Neural progenitor cell (in vitro differentiated cells): ENCODE results near the gene MYOT. TPM values are rescaled to one million over a fixed set of nuclear protein-coding genes. Genes with fewer than 3 reads are reported as not detected.

Source experiments
- DNase-seq: peaks from one replicate; pipeline ENCODE4 v3.0.0-alpha.2; 2016; ENCODE audit warnings: low spot score
- H2AFZ ChIP-seq: fragments of 200-600 bp; sonication (generic); replicated peaks from 2 replicates; pipeline ENCODE4 v1.6.1; 2016; ENCODE audit warnings: antibody characterized with exemption
- H3F3A ChIP-seq: fragments of 200-600 bp; sonication (generic); 2 replicates; pipeline ENCODE4 v1.6.1; 2016; ENCODE audit warnings: antibody characterized with exemption, low read depth
- H3K27ac ChIP-seq: fragments of 200-600 bp; sonication (generic); 2 replicates; pipeline ENCODE4 v1.5.1; 2016; ENCODE audit warnings: mild to moderate bottlenecking
- H3K27me3 ChIP-seq: fragments of 200-600 bp; sonication (generic); 2 replicates; pipeline ENCODE4 v1.6.1; 2016; ENCODE audit warnings: mild to moderate bottlenecking, moderate library complexity
- H3K36me3 ChIP-seq: fragments of 200-600 bp; sonication (generic); 2 replicates; pipeline ENCODE4 v1.5.1; 2016
- H3K4me1 ChIP-seq: fragments of 200-600 bp; sonication (generic); 2 replicates; pipeline ENCODE4 v1.6.1; 2016; ENCODE audit warnings: mixed run types
- H3K4me2 ChIP-seq: fragments of 200-600 bp; sonication (generic); 2 replicates; pipeline ENCODE4 v1.6.1; 2016
- H3K4me3 ChIP-seq: fragments of 200-600 bp; sonication (generic); 2 replicates; pipeline ENCODE4 v1.5.1; 2016
- H3K79me2 ChIP-seq: fragments of 200-600 bp; sonication (generic); 2 replicates; pipeline ENCODE4 v1.6.1; 2016; ENCODE audit warnings: low read depth
- H3K9ac ChIP-seq: fragments of 200-600 bp; sonication (generic); 2 replicates; pipeline ENCODE4 v1.6.1; 2016
- H3K9me3 ChIP-seq: fragments of 200-600 bp; sonication (generic); 2 replicates; pipeline ENCODE4 v1.5.1; 2016; ENCODE audit warnings: low read depth
- H4K20me1 ChIP-seq: fragments of 200-600 bp; sonication (generic); 2 replicates; pipeline ENCODE4 v1.6.1; 2016; ENCODE audit warnings: low read depth
- H3K27ac Mint-ChIP-seq: 3 replicates; pipeline ENCODE4 v1.8.0; 2021; ENCODE audit warnings: mixed read lengths
- H3K27me3 Mint-ChIP-seq: 2 replicates; pipeline ENCODE4 v1.8.0; 2022; ENCODE audit warnings: low read depth, mild to moderate bottlenecking, inconsistent platforms, moderate library complexity, mixed read lengths; ENCODE audit not compliant: insufficient read depth
- H3K36me3 Mint-ChIP-seq: 3 replicates; pipeline ENCODE4 v1.8.0; 2021; ENCODE audit warnings: mixed read lengths
- H3K4me1 Mint-ChIP-seq: 3 replicates; pipeline ENCODE4 v1.8.0; 2021; ENCODE audit warnings: mixed read lengths
- H3K4me3 Mint-ChIP-seq: 3 replicates; pipeline ENCODE4 v1.8.0; 2021; ENCODE audit warnings: mild to moderate bottlenecking, moderate library complexity, mixed read lengths
- H3K9me3 Mint-ChIP-seq: 3 replicates; pipeline ENCODE4 v1.8.0; 2020; ENCODE audit warnings: mixed read lengths
- EZH2 ChIP-seq: fragments of 200-600 bp; sonication (generic); IDR thresholded peaks from 2 replicates; pipeline ENCODE4 v1.6.1; 2017; ENCODE audit warnings: antibody characterized with exemption, mild to moderate bottlenecking, moderate library complexity
- EZH2phosphoT487 ChIP-seq: fragments of 200-600 bp; sonication (generic); IDR thresholded peaks from 2 replicates; pipeline ENCODE4 v1.6.1; 2017; ENCODE audit warnings: antibody characterized with exemption
- total RNA-seq: library from RNA; depleted of rRNA; stranded (reverse); fragments of >200 nt; gene quantifications from 2 replicates; pipeline ENCODE4 v1.2.3, GENCODE V29; 2015; ENCODE audit warnings: low replicate concordance
- TF ChIP-seq, protein P1 (sequence below): fragments of 200-600 bp; sonication (generic); IDR thresholded peaks from 2 replicates; pipeline ENCODE4 v1.5.1; 2017; ENCODE audit warnings: antibody characterized with exemption, mild to moderate bottlenecking

MYOT gene
- total RNA-seq, 1 donor from 2014 or later = not detected

- Histone ChIP-seq H3K4me2 (no peak overlapping the region), H3K4me3 (no peak overlapping the region), H3K9ac (no peak overlapping the region), H2AFZ (no peak overlapping the region), H3K4me1 (no peaks in the 10 kb centered on the region), H4K20me1 (no peaks in the 10 kb centered on the region), H3K27ac (no peak overlapping the region), H3K9me3 (no peaks in the 10 kb centered on the region), H3F3A (no peaks in the 10 kb centered on the region), H3K27me3 (no peaks in the 10 kb centered on the region), H3K79me2 (no peaks in the 10 kb centered on the region), H3K36me3 (no peaks in the 10 kb centered on the region)
- DNase-seq = no peak
- Mint-ChIP-seq H3K4me1 (no peaks in the 10 kb centered on the region), H3K36me3 (no peaks in the 10 kb centered on the region), H3K27ac (no peak overlapping the region), H3K27me3 (no peaks in the 10 kb centered on the region), H3K4me3 (no peak overlapping the region), H3K9me3 (peaks cover 9% of the 10 kb centered on the region)
- no peak for TF ChIP-seq EZH2phosphoT487
- TF ChIP-seq, protein P1, sequence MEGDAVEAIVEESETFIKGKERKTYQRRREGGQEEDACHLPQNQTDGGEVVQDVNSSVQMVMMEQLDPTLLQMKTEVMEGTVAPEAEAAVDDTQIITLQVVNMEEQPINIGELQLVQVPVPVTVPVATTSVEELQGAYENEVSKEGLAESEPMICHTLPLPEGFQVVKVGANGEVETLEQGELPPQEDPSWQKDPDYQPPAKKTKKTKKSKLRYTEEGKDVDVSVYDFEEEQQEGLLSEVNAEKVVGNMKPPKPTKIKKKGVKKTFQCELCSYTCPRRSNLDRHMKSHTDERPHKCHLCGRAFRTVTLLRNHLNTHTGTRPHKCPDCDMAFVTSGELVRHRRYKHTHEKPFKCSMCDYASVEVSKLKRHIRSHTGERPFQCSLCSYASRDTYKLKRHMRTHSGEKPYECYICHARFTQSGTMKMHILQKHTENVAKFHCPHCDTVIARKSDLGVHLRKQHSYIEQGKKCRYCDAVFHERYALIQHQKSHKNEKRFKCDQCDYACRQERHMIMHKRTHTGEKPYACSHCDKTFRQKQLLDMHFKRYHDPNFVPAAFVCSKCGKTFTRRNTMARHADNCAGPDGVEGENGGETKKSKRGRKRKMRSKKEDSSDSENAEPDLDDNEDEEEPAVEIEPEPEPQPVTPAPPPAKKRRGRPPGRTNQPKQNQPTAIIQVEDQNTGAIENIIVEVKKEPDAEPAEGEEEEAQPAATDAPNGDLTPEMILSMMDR = no peak
- no peak for TF ChIP-seq EZH2
Observed at GRCh38 chr5:137921931-137922330, 54.3 kb downstream of the MYOT start.

DNA sequence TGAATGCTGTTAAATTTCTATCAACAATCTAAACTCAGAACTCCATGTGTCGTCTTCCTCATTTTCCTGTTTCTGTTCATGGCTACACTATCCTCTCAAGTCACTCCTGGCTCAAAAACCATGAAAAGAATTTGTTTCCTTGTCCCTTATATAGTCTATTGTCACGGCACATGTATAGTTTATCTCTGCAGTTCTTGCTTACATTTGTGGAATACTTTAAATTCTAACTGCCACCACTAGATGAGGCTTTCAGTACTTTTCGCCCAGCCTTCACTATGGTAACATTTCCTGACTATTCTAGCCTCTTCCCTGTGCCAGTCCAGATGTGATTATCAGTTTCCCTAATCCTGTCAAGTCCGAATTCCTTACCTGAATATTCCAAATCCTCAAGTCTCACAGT is 56.2 kb downstream of the MYOT start:
- Histone ChIP-seq H2AFZ (no peak overlapping the region), H3F3A (no peaks in the 10 kb centered on the region), H3K4me2 (no peak overlapping the region), H3K9ac (no peak overlapping the region), H3K27me3 (no peaks in the 10 kb centered on the region), H3K27ac (no peak overlapping the region), H3K9me3 (no peaks in the 10 kb centered on the region), H3K4me3 (no peak overlapping the region), H3K4me1 (no peaks in the 10 kb centered on the region), H4K20me1 (no peaks in the 10 kb centered on the region), H3K79me2 (no peaks in the 10 kb centered on the region), H3K36me3 (no peaks in the 10 kb centered on the region)
- no peaks in the 10 kb centered on the region for H3K9me3 Mint-ChIP-seq
- H3K27ac Mint-ChIP-seq = no peak overlapping the region
- H3K4me3 Mint-ChIP-seq = no peak overlapping the region
- H3K27me3 Mint-ChIP-seq = no peaks in the 10 kb centered on the region
- H3K36me3 Mint-ChIP-seq = peaks cover under 1% of the 10 kb centered on the region
- TF ChIP-seq EZH2phosphoT487 = no peak
- TF ChIP-seq, protein P1 = peak; percentile 6
- H3K4me1 Mint-ChIP-seq = no peaks in the 10 kb centered on the region
- peak; percentile 3 for DNase-seq

- H3F3A ChIP-seq = no peaks in the 10 kb centered on the region
- H3K4me1 Mint-ChIP-seq = no peaks in the 10 kb centered on the region
- DNase-seq = no peak
- H4K20me1 ChIP-seq = no peaks in the 10 kb centered on the region
- H3K36me3 ChIP-seq = no peaks in the 10 kb centered on the region
- H3K27me3 Mint-ChIP-seq = no peaks in the 10 kb centered on the region
- no peak overlapping the region for H3K4me3 ChIP-seq
- no peaks in the 10 kb centered on the region for H3K79me2 ChIP-seq
- H3K27me3 ChIP-seq = no peaks in the 10 kb centered on the region
- no peaks in the 10 kb centered on the region for H3K4me1 ChIP-seq
- H3K9ac ChIP-seq = no peak overlapping the region
- H3K4me3 Mint-ChIP-seq = no peak overlapping the region
- no peak overlapping the region for H3K27ac Mint-ChIP-seq
- TF ChIP-seq EZH2phosphoT487 (no peak), EZH2 (no peak)
- TF ChIP-seq, protein P1 = no peak
- no peaks in the 10 kb centered on the region for H3K9me3 ChIP-seq
- H3K9me3 Mint-ChIP-seq = no peaks in the 10 kb centered on the region
- peaks cover 22% of the 10 kb centered on the region for H3K36me3 Mint-ChIP-seq
- H3K27ac ChIP-seq = no peak overlapping the region
- H2AFZ ChIP-seq = no peak overlapping the region
- H3K4me2 ChIP-seq = no peak overlapping the region
Observed at GRCh38 chr5:137932800-137933199, 65.1 kb downstream of the MYOT start.
